DOHH2 (cell line): Measurements from ENCODE around the gene HNRNPU.

Source experiments
- EZH2phosphoT487 ChIP-seq: fragments of 200-600 bp; sonication (generic); IDR thresholded peaks from 2 replicates; pipeline ENCODE4 v1.6.1; 2017; ENCODE audit warnings: borderline replicate concordance, mild to moderate bottlenecking, antibody characterized with exemption, low read length, moderate library complexity, mixed read lengths
- TF ChIP-seq, protein P1 (sequence below): fragments of 200-600 bp; sonication (generic); IDR thresholded peaks from one replicate; pipeline ENCODE4 v1.5.1; 2014; ENCODE audit warnings: antibody characterized with exemption, mild to moderate bottlenecking, low read depth, low read length; ENCODE audit not compliant: poor library complexity, severe bottlenecking

DNA sequence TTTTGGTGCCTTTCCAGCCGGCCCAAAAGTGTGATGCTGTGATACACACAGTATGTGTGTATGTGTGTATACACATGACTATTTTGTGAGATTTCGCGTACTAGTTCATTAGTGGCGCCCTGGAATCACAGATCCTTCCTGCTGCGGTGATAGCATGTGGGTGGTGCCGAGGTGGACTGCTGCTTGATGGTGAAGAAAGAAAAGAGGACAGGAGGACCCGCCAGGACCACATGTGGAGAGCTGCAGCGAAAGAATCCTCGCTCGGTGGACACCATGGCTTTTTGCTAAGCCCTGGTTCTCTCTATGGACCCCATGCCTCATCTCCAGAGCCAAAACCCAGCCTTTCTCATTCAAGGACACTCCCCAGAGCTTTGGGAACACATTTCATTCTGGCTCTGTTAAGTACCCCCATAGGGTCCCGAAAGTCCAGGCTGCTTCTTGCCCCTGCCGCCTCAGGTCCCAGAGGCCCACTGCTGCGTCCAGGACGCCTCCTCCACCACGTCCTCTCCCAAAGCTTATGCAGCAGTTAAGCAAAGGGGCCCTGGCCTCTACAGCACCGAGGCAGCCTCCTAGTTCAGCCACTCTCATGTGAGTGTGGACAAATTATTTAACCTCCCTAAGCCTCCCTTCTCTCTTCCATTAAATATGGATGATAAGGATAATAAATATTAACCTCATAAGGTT lies 61.6 kb downstream of the HNRNPU start:
- TF ChIP-seq, protein P1, sequence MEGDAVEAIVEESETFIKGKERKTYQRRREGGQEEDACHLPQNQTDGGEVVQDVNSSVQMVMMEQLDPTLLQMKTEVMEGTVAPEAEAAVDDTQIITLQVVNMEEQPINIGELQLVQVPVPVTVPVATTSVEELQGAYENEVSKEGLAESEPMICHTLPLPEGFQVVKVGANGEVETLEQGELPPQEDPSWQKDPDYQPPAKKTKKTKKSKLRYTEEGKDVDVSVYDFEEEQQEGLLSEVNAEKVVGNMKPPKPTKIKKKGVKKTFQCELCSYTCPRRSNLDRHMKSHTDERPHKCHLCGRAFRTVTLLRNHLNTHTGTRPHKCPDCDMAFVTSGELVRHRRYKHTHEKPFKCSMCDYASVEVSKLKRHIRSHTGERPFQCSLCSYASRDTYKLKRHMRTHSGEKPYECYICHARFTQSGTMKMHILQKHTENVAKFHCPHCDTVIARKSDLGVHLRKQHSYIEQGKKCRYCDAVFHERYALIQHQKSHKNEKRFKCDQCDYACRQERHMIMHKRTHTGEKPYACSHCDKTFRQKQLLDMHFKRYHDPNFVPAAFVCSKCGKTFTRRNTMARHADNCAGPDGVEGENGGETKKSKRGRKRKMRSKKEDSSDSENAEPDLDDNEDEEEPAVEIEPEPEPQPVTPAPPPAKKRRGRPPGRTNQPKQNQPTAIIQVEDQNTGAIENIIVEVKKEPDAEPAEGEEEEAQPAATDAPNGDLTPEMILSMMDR: no peak
- no peak for TF ChIP-seq EZH2phosphoT487
